ENCODE measurements around the gene SH3TC1. TPM values are rescaled to one million over a fixed set of nuclear protein-coding genes. Genes with fewer than 3 reads are reported as not detected.

Gene SH3TC1
- total RNA-seq, 1 donor from 2014 or later = 32.1 TPM

DNA sequence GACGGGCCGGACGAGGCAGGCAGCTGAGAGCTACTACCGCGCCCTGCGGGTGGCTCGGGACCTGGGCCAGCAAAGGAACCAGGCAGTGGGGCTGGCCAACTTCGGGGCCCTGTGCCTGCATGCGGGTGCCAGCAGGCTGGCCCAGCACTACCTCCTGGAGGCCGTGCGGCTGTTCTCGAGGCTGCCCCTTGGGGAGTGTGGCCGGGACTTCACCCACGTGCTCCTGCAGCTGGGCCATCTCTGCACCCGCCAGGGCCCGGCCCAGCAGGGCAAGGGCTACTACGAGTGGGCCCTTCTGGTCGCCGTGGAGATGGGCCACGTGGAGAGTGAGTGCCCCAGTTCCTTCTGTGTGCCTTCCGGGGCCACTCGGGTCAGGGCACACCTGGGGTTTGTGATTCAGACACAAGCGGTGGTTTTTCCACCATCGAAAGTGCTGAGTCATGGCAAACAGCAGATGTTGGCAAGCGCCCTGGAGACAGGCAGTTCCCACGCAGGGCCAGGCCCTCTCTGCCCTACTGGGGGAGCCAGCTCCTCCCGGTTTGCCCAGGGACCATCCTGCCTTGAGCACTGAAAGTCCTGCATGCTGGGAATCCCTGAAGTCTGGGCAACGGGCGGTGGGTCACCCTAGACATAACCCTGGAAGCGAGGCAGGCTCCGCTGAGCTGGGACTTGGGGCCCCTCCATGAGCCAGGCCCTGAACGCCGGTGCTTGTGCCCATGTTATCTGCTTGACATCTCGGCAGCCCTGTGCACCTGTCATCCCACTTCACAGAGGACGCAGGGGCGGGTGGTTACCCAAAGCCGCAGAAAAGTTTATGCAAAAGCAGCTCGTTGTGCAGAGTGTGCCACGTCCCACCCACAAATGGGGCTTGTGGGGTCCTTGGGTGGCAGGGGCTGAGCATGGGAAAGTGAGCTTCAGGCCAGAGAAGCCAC, 29.5 kb downstream of the SH3TC1 start:
- H3K27me3 ChIP-seq (ENCODE audit: control insufficient read depth, insufficient read depth, low read length) = no peaks in the 10 kb centered on the region
- peaks cover 52% of the 10 kb centered on the region for H3K36me3 ChIP-seq (ENCODE audit: control insufficient read depth, insufficient read depth, low read length)
- TF ChIP-seq CTCF (IDR thresholded peaks at IDR 0.05; ENCODE audit: insufficient read depth, low read length, severe bottlenecking) = no peak
- FAIRE-seq (no peak), DNase-seq (ENCODE audit: low read depth) (peak; percentile 90)
- H3K4me3 ChIP-seq (ENCODE audit: low read depth, low read length) = no peak overlapping the region

- DNase-seq (ENCODE audit: low read depth) = no peak
- no peak for TF ChIP-seq CTCF (IDR thresholded peaks at IDR 0.05; ENCODE audit: insufficient read depth, low read length, severe bottlenecking)
These were observed 30.4 kb downstream of the SH3TC1 start for GRCh38 chr4:8229331-8229975.

DNA sequence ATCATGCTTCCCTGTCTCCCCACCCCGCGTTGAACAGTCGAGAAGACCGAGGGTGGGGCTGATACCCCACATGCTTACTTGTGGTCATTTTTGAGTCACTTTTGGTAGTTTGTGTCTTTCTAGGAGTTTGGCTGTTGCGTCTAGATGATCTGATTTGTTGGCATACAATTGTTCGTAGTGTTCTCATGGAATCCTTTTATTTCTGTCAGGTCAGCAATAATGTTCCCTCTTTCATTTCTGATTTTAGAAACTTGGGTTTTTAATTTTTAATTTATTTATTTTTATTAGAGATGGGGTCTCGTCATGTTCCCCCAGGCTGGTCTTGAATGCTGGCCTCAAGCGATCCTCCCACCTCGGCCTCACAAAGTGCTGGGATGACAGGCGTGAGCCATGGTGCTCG, 30.9 kb downstream of the SH3TC1 start:
- peaks cover 53% of the 10 kb centered on the region for H3K36me3 ChIP-seq (ENCODE audit: control insufficient read depth, insufficient read depth, low read length)
- FAIRE-seq = no peak

More at GRCh38 chr4:8229331-8229975, 30.4 kb downstream of the SH3TC1 start:
- peaks cover 53% of the 10 kb centered on the region for H3K36me3 ChIP-seq (ENCODE audit: control insufficient read depth, insufficient read depth, low read length)
- no peaks in the 10 kb centered on the region for H3K27me3 ChIP-seq (ENCODE audit: control insufficient read depth, insufficient read depth, low read length)
- no peak overlapping the region for H3K4me3 ChIP-seq (ENCODE audit: low read depth, low read length)
- FAIRE-seq = no peak

GRCh38 chr4:8230891-8231290, 31.8 kb downstream of the SH3TC1 start:
- H3K27me3 ChIP-seq (ENCODE audit: control insufficient read depth, insufficient read depth, low read length) = no peaks in the 10 kb centered on the region
- no peak for TF ChIP-seq CTCF (IDR thresholded peaks at IDR 0.05; ENCODE audit: insufficient read depth, low read length, severe bottlenecking)
- DNase-seq (ENCODE audit: low read depth) (no peak), FAIRE-seq (no peak)
- H3K36me3 ChIP-seq (ENCODE audit: control insufficient read depth, insufficient read depth, low read length) = peaks cover 58% of the 10 kb centered on the region
- no peak overlapping the region for H3K4me3 ChIP-seq (ENCODE audit: low read depth, low read length)

More for the DNA sequence above, 30.9 kb downstream of the SH3TC1 start:
- no peak for DNase-seq (ENCODE audit: low read depth)
- TF ChIP-seq CTCF (IDR thresholded peaks at IDR 0.05; ENCODE audit: insufficient read depth, low read length, severe bottlenecking) = no peak
- H3K4me3 ChIP-seq (ENCODE audit: low read depth, low read length) = no peak overlapping the region
- H3K27me3 ChIP-seq (ENCODE audit: control insufficient read depth, insufficient read depth, low read length) = no peaks in the 10 kb centered on the region

- DNase-seq (ENCODE audit: low read depth) (no peak), FAIRE-seq (no peak)
- H3K36me3 ChIP-seq (ENCODE audit: control insufficient read depth, insufficient read depth, low read length) = peaks cover 61% of the 10 kb centered on the region
- TF ChIP-seq CTCF (IDR thresholded peaks at IDR 0.05; ENCODE audit: insufficient read depth, low read length, severe bottlenecking) = no peak
- no peak overlapping the region for H3K4me3 ChIP-seq (ENCODE audit: low read depth, low read length)
- no peaks in the 10 kb centered on the region for H3K27me3 ChIP-seq (ENCODE audit: control insufficient read depth, insufficient read depth, low read length)
These were observed 32.5 kb downstream of the SH3TC1 start for GRCh38 chr4:8231551-8232049.

All from bronchial epithelial cell (primary cell).